HG03432 (cell line): Measurements from ENCODE around the gene KIN.
"Not testable (repeated sequence)": the region's sequence is repeated elsewhere in the genome, so short reads cannot be mapped to it uniquely, and the experiment has no call there.

Experiments
- ATAC-seq: cut with Tn5 transposase; IDR thresholded peaks from one replicate; pipeline ENCODE4 v1.9.1; 2021; ENCODE audit warnings: mild to moderate bottlenecking, moderate library complexity; ENCODE audit not compliant: unreplicated experiment

KIN gene

GRCh38 chr10:7787857-7788638 is at the start of gene KIN, which contains the start of gene ATP5F1C:
Gene KIN (minus strand): TSS chr10:7787993. CDS start chr10:7787933, 60 bp downstream.
Gene ATP5F1C (plus strand): TSS chr10:7788177. CDS start chr10:7788208, 31 bp downstream.
- ATAC-seq = peak; percentile 96

GRCh38 chr10:7836571-7836970 is 48.8 kb upstream of the KIN start:
- no peak for ATAC-seq

GRCh38 chr10:7834262-7834661 is 46.5 kb upstream of the KIN start:
- ATAC-seq = no peak

GRCh38 chr10:7833210-7833609 is 45.4 kb upstream of the KIN start:
- ATAC-seq = no peak

GRCh38 chr10:7832060-7832459 is 44.3 kb upstream of the KIN start:
- ATAC-seq = no peak

- no peak for ATAC-seq
These were observed 41.6 kb upstream of the KIN start for GRCh38 chr10:7829289-7829834.

GRCh38 chr10:7826971-7827370 is 39.2 kb upstream of the KIN start:
- no peak for ATAC-seq

- no peak for ATAC-seq
These were observed 36.5 kb upstream of the KIN start for GRCh38 chr10:7824251-7824650.

- peak; percentile 51 for ATAC-seq
These were observed 31.3 kb upstream of the KIN start for GRCh38 chr10:7819121-7819460.

- peak; percentile 91 for ATAC-seq
These were observed 30.7 kb upstream of the KIN start, which contains the start of gene TAF3 for GRCh38 chr10:7818295-7819120. Gene TAF3 (plus strand): TSS chr10:7818505. CDS start chr10:7818710, 205 bp downstream.

GRCh38 chr10:7817984-7818294 is 30.1 kb upstream of the KIN start:
- ATAC-seq = peak; percentile 13

- no peak for ATAC-seq
These were observed 29.8 kb upstream of the KIN start for GRCh38 chr10:7817576-7817975.

- ATAC-seq = no peak
These were observed 25.7 kb upstream of the KIN start for GRCh38 chr10:7813481-7813880.

- not testable (repeated sequence) for ATAC-seq
These were observed 23.9 kb upstream of the KIN start for GRCh38 chr10:7811743-7812142.

- ATAC-seq = no peak
These were observed 23.2 kb upstream of the KIN start for GRCh38 chr10:7811000-7811399.

GRCh38 chr10:7810443-7810842 is 22.6 kb upstream of the KIN start:
- no peak for ATAC-seq

GRCh38 chr10:7808686-7809267 is 21.0 kb upstream of the KIN start:
- ATAC-seq = no peak

- ATAC-seq = no peak
These were observed 16.9 kb upstream of the KIN start for GRCh38 chr10:7804741-7805140.

GRCh38 chr10:7804216-7804615 is 16.4 kb upstream of the KIN start:
- ATAC-seq = no peak

GRCh38 chr10:7802606-7803005 is 14.8 kb upstream of the KIN start:
- no peak for ATAC-seq

GRCh38 chr10:7797582-7797981 is 9.8 kb upstream of the KIN start:
- no peak for ATAC-seq
